HepG2 (cell line): ENCODE measurements around the gene FITM2. TPM values are rescaled to one million over a fixed set of nuclear protein-coding genes. Genes with fewer than 3 reads are reported as not detected.
A peak's percentile ranks its signal among the peaks of the same experiment; 100 is the strongest.

ENCODE experiments used
- EED ChIP-seq: sonication (generic); formaldehyde crosslinking; IDR thresholded peaks from 2 replicates; pipeline ENCODE4 v1.5.0; 2020; ENCODE audit warnings: mild to moderate bottlenecking, missing genetic modification reagents
- ELF3 ChIP-seq: IDR thresholded peaks from 2 replicates; pipeline ENCODE4 v1.6.1; 2016; ENCODE audit warnings: missing genetic modification reagents, missing compliant biosample characterization
- HES4 ChIP-seq: sonication (generic); formaldehyde crosslinking; IDR thresholded peaks from 2 replicates; pipeline ENCODE4 v1.9.0; 2021; ENCODE audit warnings: mild to moderate bottlenecking, missing genetic modification reagents, borderline replicate concordance
- HIVEP1 ChIP-seq: sonication (generic); formaldehyde crosslinking; IDR thresholded peaks from 2 replicates; pipeline ENCODE4 v1.4.0; 2020; ENCODE audit warnings: mild to moderate bottlenecking, missing genetic modification reagents
- MXD1 ChIP-seq: sonication (generic); formaldehyde crosslinking; IDR thresholded peaks from 2 replicates; pipeline ENCODE4 v1.4.0; 2020; ENCODE audit warnings: mild to moderate bottlenecking, missing genetic modification reagents
- MZF1 ChIP-seq: sonication (generic); formaldehyde crosslinking; IDR thresholded peaks from 2 replicates; pipeline ENCODE4 v1.8.1; 2023; ENCODE audit warnings: mild to moderate bottlenecking, missing genetic modification reagents, borderline replicate concordance
- NFYC ChIP-seq: IDR thresholded peaks from 2 replicates; pipeline ENCODE4 v1.6.1; 2016; ENCODE audit warnings: missing genetic modification reagents, missing compliant biosample characterization
- REPIN1 ChIP-seq: sonication (generic); formaldehyde crosslinking; IDR thresholded peaks from 2 replicates; pipeline ENCODE4 v1.8.0; 2022; ENCODE audit warnings: missing genetic modification reagents, low read depth, mild to moderate bottlenecking, borderline replicate concordance
- RXRB ChIP-seq: IDR thresholded peaks from 2 replicates; pipeline ENCODE4 v1.6.1; 2016; ENCODE audit warnings: borderline replicate concordance, missing genetic modification reagents, missing compliant biosample characterization
- SMARCC2 ChIP-seq: fragments of 450-650 bp; IDR thresholded peaks from 2 replicates; pipeline ENCODE4 v1.6.1; 2017; ENCODE audit warnings: antibody characterized with exemption, mild to moderate bottlenecking
- SOX6 ChIP-seq, 2 experiments: fragments of 450-650 bp in 1 of 2; sonication (generic) in 1 of 2; formaldehyde crosslinking in 1 of 2; IDR thresholded peaks; 2 replicates each; pipeline versions ENCODE4 v1.4.0 to v1.6.1; 2017 to 2020; ENCODE audit warnings: antibody characterized with exemption in 1 of 2, mild to moderate bottlenecking in 1 of 2, missing genetic modification reagents in 1 of 2
- SP140L ChIP-seq: sonication (generic); formaldehyde crosslinking; IDR thresholded peaks from 2 replicates; pipeline ENCODE4 v1.4.0; 2020; ENCODE audit warnings: missing genetic modification reagents, borderline replicate concordance
- SRSF4 ChIP-seq: fragments of 200-400 bp; formaldehyde crosslinking; IDR thresholded peaks from one replicate; pipeline ENCODE4 v1.6.1; 2018; ENCODE audit warnings: mild to moderate bottlenecking, low read depth, low read length, moderate library complexity; ENCODE audit not compliant: poor library complexity, severe bottlenecking
- ZBTB20 ChIP-seq: sonication (generic); formaldehyde crosslinking; IDR thresholded peaks from 2 replicates; pipeline ENCODE4 v1.8.1; 2023; ENCODE audit warnings: missing genetic modification reagents, low read depth, mild to moderate bottlenecking, borderline replicate concordance
- ZEB1 ChIP-seq: IDR thresholded peaks from 2 replicates; pipeline ENCODE4 v1.6.1; 2012; ENCODE audit warnings: mild to moderate bottlenecking, low read depth, inconsistent platforms; ENCODE audit not compliant: insufficient replicate concordance
- ZFP1 ChIP-seq: IDR thresholded peaks from 2 replicates; pipeline ENCODE4 v1.6.1; 2016
- ZFP82 ChIP-seq: sonication (generic); formaldehyde crosslinking; IDR thresholded peaks from 2 replicates; pipeline ENCODE4 v1.5.1; 2020; ENCODE audit warnings: mild to moderate bottlenecking, missing genetic modification reagents, borderline replicate concordance
- ZNF225 ChIP-seq: sonication (generic); formaldehyde crosslinking; IDR thresholded peaks from 2 replicates; pipeline ENCODE4 v1.4.0; 2020; ENCODE audit warnings: mild to moderate bottlenecking, missing genetic modification reagents
- ZNF350 ChIP-seq: sonication (generic); formaldehyde crosslinking; IDR thresholded peaks from 2 replicates; pipeline ENCODE4 v1.4.0; 2020; ENCODE audit warnings: mild to moderate bottlenecking, low read depth, missing genetic modification reagents, borderline replicate concordance
- ZNF383 ChIP-seq: sonication (generic); formaldehyde crosslinking; IDR thresholded peaks from 2 replicates; pipeline ENCODE4 v1.4.0; 2020; ENCODE audit warnings: missing genetic modification reagents, mild to moderate bottlenecking, borderline replicate concordance
- ZNF430 ChIP-seq: sonication (generic); formaldehyde crosslinking; IDR thresholded peaks from 2 replicates; pipeline ENCODE4 v1.9.0; 2021; ENCODE audit warnings: mild to moderate bottlenecking, missing genetic modification reagents
- ZNF629 ChIP-seq: sonication (generic); formaldehyde crosslinking; conservative IDR thresholded peaks from 2 replicates; pipeline ENCODE4 v1.5.0; 2020; ENCODE audit warnings: missing genetic modification reagents
- ZNF777 ChIP-seq: sonication (generic); formaldehyde crosslinking; IDR thresholded peaks from 2 replicates; pipeline ENCODE4 v1.4.0; 2020; ENCODE audit warnings: missing genetic modification reagents
- polyA plus RNA-seq, 8 experiments: library from polyadenylated mRNA; depleted of rRNA in 3 of 8; stranded (reverse) in 7 of 8; unstranded in 1 of 8; fragments of >200 nt; fragmentation: Illumina TruSeq in 4 of 8; extraction: Trizol in 4 of 8; gene quantifications; 2 replicates each; pipeline versions ENCODE4 v1.2.1 to v1.2.3, GENCODE V29; 2011 to 2016; ENCODE audit warnings: low read depth in 4 of 8, missing spikeins in 1 of 8, mixed read lengths in 1 of 8; ENCODE audit not compliant: insufficient read depth in 1 of 8
- total RNA-seq, 5 experiments: library from RNA; depleted of rRNA; stranded (reverse); fragments of >200 nt; fragmentation: Illumina TruSeq; extraction: Trizol; gene quantifications; 2 replicates each; pipeline ENCODE4 v1.2.3, GENCODE V29; 2016; ENCODE audit warnings: low read depth in 1 of 5

FITM2 gene
- total and polyA plus RNA-seq, 2 of the 13 experiments (the other 11 are each of a cell fraction or from before 2014, with no cell fraction given), result 9.6 to 24.5 TPM

- TF ChIP-seq ZNF629 (CRISPR knock-in tag) (0 out of 2 replicates have a peak, but pooled peaks have one; percentile 45), ZBTB20 (CRISPR knock-in tag) (0 out of 2 replicates have a peak, but pooled peaks have one; percentile 39), SRSF4 (no peak), ZEB1 (peak; percentile 11), HIVEP1 (CRISPR knock-in tag) (peak; percentile 49; the same call in 1 of the 2 replicates), EED (CRISPR knock-in tag) (no peak), NFYC (CRISPR knock-in tag) (no peak), ZNF225 (CRISPR knock-in tag) (no peak), ZNF777 (CRISPR knock-in tag) (no peak), SMARCC2 (no peak), ZNF430 (CRISPR knock-in tag) (peak; percentile 69; the same call in 1 of the 2 replicates), SP140L (CRISPR knock-in tag) (no peak), SOX6 (IDR thresholded peaks at IDR 0.05) (no peak), SOX6 (CRISPR knock-in tag; IDR thresholded peaks at IDR 0.05) (peak; percentile 56; the same call in 1 of the 2 replicates), ZFP1 (CRISPR knock-in tag) (no peak), ZNF350 (CRISPR knock-in tag) (no peak), ZFP82 (CRISPR knock-in tag) (no peak), RXRB (peak; percentile 57; the same call in 1 of the 2 replicates), ZNF383 (CRISPR knock-in tag) (no peak), MXD1 (CRISPR knock-in tag) (no peak), MZF1 (CRISPR knock-in tag) (no peak), REPIN1 (CRISPR knock-in tag) (peak; percentile 70; the same call in 1 of the 2 replicates), ELF3 (CRISPR knock-in tag) (no peak), HES4 (CRISPR knock-in tag) (no peak)
These were observed 36.5 kb downstream of the FITM2 start (continued) for GRCh38 chr20:44274303-44275017.
